Measurements from ENCODE around the gene ARPC5. TPM values are rescaled to one million over a fixed set of nuclear protein-coding genes. Genes with fewer than 3 reads are reported as not detected.

Gene ARPC5
- total and polyA plus RNA-seq, 10 of the 15 experiments (the other 5 are each of a cell fraction or from before 2014, with no cell fraction given): 238 to 784 (median 309) TPM

- no peak for ATAC-seq
- WGBS (ENCODE audit: insufficient coverage, insufficient replicate concordance, low lambda C conversion rate, missing lambda C conversion rate): 78% methylated on average over 8 of the region's 8 CpGs
- CTCF ChIA-PET: interaction anchor here (0.8 to 1.4 kb wide), 5 partner anchors 33 to 339 kb away, joined by 3 to 6 read pairs (median 3); no protein-coding TSS in a partner anchor
- TSS peak; percentile 24 for BruUV-seq (replicated peaks)
- intact Hi-C loops (cut with micrococcal nuclease; ENCODE audit: unreplicated experiment) (no loop called here), in situ Hi-C loops (cut with MboI) (no loop called here)
- DNase-seq (ENCODE audit: low read depth, low spot score): no peak
- Histone ChIP-seq H4K20me1 (ENCODE audit: control insufficient read depth, insufficient read depth) (no peaks in the 10 kb centered on the region), H3K27me3 (replicated peaks in 1 of 2; ENCODE audit: control insufficient read depth in 2 of 2, insufficient read depth in 2 of 2, low read length in 1 of 2) (no peaks in the 10 kb centered on the region), H2AFZ (ENCODE audit: control insufficient read depth, low read depth, low read length) (no peak overlapping the region), H3K4me3 (no peak overlapping the region), H3K9ac (ENCODE audit: control insufficient read depth, insufficient read depth, low read length) (no peak overlapping the region), H3K27ac (ENCODE audit: control insufficient read depth, insufficient read depth) (no peak overlapping the region), H3K9me3 (replicated peaks; ENCODE audit: control insufficient read depth, insufficient read depth, low read length) (no peaks in the 10 kb centered on the region), H3K4me1 (ENCODE audit: control insufficient read depth, insufficient read depth, low read length) (peaks cover 3% of the 10 kb centered on the region; the same call in 1 of the 2 replicates), H3K79me2 (ENCODE audit: control insufficient read depth, insufficient read depth, low read length) (no peaks in the 10 kb centered on the region), H3K4me2 (ENCODE audit: control insufficient read depth, insufficient read depth) (no peak overlapping the region), H3K36me3 (ENCODE audit: control insufficient read depth in 2 of 2, insufficient read depth in 2 of 2, low read length in 1 of 2) (peaks cover 3 to 30% of the 10 kb centered on the region in 2 experiments; a peak in 2 of 4 replicates)
- POLR2A ChIA-PET: interaction anchor here (1.3 to 1.4 kb wide), 2 partner anchors 11 kb away, joined by 3 to 6 read pairs; no protein-coding TSS in a partner anchor
- no peak for FAIRE-seq
- RAD21 ChIA-PET (ENCODE audit: unreplicated experiment): no interaction called here
- SMC1A ChIA-PET (ENCODE audit: uncharacterized antibody, unreplicated experiment): interaction anchor here (1.1 to 4.8 kb wide), 3 partner anchors 12 to 46 kb away, joined by 5 to 50 read pairs (median 5); partner anchors contain the start of gene NCF2
- TF ChIP-seq SRF (IDR thresholded peaks at IDR 0.05; ENCODE audit: low read depth in 2 of 2, low read length in 2 of 2): no peak
- TF ChIP-seq ZNF274 (IDR thresholded peaks at IDR 0.05; ENCODE audit: insufficient read depth, insufficient read length): no peak
- no peak for TF ChIP-seq SUPT20H (IDR thresholded peaks at IDR 0.05; ENCODE audit: borderline replicate concordance, control insufficient read depth, low read depth, low read length)
- no peak for TF ChIP-seq MAX (IDR thresholded peaks at IDR 0.05; ENCODE audit: low read depth, low read length)
- TF ChIP-seq BCL11A (IDR thresholded peaks at IDR 0.05; ENCODE audit: low read depth, low read length): no peak
- no peak for TF ChIP-seq SMAD5 (IDR thresholded peaks at IDR 0.05; ENCODE audit: low read depth)
- no peak for TF ChIP-seq RB1 (IDR thresholded peaks at IDR 0.05; ENCODE audit: borderline replicate concordance)
- no peak for TF ChIP-seq NR2C2 (IDR thresholded peaks at IDR 0.05; ENCODE audit: borderline replicate concordance, control insufficient read depth, insufficient read length, low read depth)
- no peak for TF ChIP-seq ATF2 (IDR thresholded peaks at IDR 0.05; ENCODE audit: low read length)
- TF ChIP-seq NFXL1 (IDR thresholded peaks at IDR 0.05; ENCODE audit: borderline replicate concordance): no peak
- TF ChIP-seq, protein P1, sequence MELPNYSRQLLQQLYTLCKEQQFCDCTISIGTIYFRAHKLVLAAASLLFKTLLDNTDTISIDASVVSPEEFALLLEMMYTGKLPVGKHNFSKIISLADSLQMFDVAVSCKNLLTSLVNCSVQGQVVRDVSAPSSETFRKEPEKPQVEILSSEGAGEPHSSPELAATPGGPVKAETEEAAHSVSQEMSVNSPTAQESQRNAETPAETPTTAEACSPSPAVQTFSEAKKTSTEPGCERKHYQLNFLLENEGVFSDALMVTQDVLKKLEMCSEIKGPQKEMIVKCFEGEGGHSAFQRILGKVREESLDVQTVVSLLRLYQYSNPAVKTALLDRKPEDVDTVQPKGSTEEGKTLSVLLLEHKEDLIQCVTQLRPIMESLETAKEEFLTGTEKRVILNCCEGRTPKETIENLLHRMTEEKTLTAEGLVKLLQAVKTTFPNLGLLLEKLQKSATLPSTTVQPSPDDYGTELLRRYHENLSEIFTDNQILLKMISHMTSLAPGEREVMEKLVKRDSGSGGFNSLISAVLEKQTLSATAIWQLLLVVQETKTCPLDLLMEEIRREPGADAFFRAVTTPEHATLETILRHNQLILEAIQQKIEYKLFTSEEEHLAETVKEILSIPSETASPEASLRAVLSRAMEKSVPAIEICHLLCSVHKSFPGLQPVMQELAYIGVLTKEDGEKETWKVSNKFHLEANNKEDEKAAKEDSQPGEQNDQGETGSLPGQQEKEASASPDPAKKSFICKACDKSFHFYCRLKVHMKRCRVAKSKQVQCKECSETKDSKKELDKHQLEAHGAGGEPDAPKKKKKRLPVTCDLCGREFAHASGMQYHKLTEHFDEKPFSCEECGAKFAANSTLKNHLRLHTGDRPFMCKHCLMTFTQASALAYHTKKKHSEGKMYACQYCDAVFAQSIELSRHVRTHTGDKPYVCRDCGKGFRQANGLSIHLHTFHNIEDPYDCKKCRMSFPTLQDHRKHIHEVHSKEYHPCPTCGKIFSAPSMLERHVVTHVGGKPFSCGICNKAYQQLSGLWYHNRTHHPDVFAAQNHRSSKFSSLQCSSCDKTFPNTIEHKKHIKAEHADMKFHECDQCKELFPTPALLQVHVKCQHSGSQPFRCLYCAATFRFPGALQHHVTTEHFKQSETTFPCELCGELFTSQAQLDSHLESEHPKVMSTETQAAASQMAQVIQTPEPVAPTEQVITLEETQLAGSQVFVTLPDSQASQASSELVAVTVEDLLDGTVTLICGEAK (IDR thresholded peaks at IDR 0.05; ENCODE audit: borderline replicate concordance): no peak
- no peak for TF ChIP-seq CBX3 (IDR thresholded peaks at IDR 0.05; ENCODE audit: borderline replicate concordance, low read depth)
- TF ChIP-seq SIX5 (IDR thresholded peaks at IDR 0.05; ENCODE audit: low read depth, low read length, severe bottlenecking): no peak
- no peak for TF ChIP-seq ZBTB11 (CRISPR knock-in tag; IDR thresholded peaks at IDR 0.05)
- no peak for TF ChIP-seq CREM (IDR thresholded peaks at IDR 0.05; ENCODE audit: low read depth)
- no peak for TF ChIP-seq MTA3 (IDR thresholded peaks at IDR 0.05; ENCODE audit: borderline replicate concordance, low read length)
Measured at GRCh38 chr1:183576537-183576936, 59.0 kb downstream of the ARPC5 start.

Data from GM12878 (cell line).